ENCODE data around the gene CTBP1.

CTBP1 gene

GRCh38 chr4:1250527-1250812, 1.5 kb upstream of the CTBP1 start:
- TF ChIP-seq, protein P1, sequence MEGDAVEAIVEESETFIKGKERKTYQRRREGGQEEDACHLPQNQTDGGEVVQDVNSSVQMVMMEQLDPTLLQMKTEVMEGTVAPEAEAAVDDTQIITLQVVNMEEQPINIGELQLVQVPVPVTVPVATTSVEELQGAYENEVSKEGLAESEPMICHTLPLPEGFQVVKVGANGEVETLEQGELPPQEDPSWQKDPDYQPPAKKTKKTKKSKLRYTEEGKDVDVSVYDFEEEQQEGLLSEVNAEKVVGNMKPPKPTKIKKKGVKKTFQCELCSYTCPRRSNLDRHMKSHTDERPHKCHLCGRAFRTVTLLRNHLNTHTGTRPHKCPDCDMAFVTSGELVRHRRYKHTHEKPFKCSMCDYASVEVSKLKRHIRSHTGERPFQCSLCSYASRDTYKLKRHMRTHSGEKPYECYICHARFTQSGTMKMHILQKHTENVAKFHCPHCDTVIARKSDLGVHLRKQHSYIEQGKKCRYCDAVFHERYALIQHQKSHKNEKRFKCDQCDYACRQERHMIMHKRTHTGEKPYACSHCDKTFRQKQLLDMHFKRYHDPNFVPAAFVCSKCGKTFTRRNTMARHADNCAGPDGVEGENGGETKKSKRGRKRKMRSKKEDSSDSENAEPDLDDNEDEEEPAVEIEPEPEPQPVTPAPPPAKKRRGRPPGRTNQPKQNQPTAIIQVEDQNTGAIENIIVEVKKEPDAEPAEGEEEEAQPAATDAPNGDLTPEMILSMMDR (IDR thresholded peaks at IDR 0.05; ENCODE audit: insufficient read depth, low read depth, low read length, missing control alignments): no peak
- no peak overlapping the region for H3K4me3 ChIP-seq (ENCODE audit: low read length)
- DNase-seq (ENCODE audit: low read depth): no peak

DNA sequence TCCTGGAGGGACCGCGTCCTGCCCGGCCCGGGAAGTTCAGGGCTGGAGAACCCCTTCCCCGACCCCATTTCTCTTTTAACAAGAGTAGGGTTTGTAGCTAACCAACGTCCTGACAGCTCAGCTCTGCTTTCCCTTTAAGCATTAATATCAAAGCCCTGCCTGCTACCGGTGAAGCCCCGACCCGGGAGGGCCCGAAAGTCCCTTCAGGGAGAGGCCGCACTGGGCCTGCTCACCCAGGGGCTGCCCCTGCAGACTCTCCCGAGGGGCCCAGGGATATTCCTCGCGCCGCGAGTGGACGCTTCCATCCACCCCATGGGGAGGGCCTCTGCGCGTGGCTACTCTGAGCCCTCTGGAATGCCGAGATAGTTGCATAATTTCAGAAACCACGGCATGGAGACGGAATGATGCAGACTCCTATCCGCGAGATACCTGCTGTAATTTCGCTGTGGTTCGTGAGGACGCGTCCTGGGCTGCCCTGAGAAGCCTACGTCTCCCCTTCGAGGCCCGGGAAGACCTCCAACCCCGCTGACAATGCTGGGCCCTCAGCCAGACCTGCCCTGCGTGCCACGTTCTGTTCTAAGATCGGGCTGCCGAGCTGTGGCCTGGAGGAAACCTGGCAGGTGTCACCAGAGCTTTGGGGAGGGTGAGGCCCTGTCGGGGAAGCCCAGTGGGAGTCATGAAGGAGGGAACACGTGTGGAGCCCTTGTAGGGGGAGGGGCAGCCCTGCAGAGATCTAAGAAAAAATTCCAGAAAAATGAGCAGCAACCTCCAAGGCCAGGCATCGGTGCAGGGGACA, 999 bp upstream of the CTBP1 start:
- TF ChIP-seq, protein P1 (IDR thresholded peaks at IDR 0.05; ENCODE audit: insufficient read depth, low read depth, low read length, missing control alignments): no peak
- peak overlapping the region; percentile 58 for H3K4me3 ChIP-seq (ENCODE audit: low read length)
- DNase-seq (ENCODE audit: low read depth): peak; percentile 47

DNA sequence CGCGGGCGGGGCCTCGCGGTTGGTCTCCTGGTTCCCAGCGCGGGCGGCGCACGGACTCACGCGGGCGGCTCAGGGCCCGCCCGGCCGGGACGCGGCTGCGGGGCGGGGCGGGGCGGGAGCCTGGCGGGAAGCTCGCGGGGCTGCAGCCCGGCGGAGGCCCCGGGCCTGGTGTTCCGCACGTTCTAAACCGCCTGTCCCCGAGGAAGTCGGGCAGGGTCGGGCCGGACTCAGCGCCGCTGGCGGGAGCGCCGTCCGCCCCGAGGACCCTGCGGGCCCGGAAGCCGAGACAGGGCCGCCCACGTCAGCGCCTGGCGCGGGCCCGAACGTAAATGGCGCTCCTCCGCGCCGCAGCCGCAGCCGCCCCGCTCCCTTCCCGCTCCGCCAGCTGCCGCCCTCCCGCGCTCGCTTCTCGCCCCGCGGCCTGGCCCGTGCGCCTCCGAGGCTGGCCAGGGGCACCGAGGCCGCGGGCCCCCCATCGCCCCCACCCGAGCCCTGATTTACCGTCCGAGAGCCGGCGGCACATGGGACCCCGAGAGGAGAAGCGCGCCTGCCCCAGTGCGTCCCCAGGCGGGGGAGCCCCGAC, 309 bp upstream of the CTBP1 start:
- DNase-seq (ENCODE audit: low read depth): peak; percentile 92
- TF ChIP-seq, protein P1 (IDR thresholded peaks at IDR 0.05; ENCODE audit: insufficient read depth, low read depth, low read length, missing control alignments): no peak

DNA sequence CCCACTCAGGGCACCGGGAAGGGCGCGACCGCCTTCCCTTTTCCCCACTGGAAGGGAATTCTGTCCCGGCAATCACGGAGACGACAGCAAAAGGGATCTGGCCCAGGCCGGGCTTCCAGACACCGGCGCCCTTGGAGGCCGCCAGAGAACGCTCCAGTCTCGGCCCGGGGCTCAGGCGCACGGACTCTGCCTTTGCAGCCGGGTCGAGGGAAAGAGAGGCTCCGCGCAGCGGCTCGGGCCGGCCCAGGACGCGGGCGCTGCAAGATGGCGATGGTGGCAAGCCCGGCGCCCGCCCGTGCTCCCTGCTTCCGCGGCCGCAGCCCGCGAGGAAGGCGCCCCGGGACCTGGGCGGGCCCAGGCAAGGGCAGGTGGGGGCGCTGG, 1.1 kb downstream of the CTBP1 start:
- H3K4me3 ChIP-seq (ENCODE audit: low read length): peak overlapping the region; percentile 80
- TF ChIP-seq, protein P1 (IDR thresholded peaks at IDR 0.05; ENCODE audit: insufficient read depth, low read depth, low read length, missing control alignments): no peak
- DNase-seq (ENCODE audit: low read depth): peak; percentile 49

More for the DNA sequence above, 309 bp upstream of the CTBP1 start:
- peak overlapping the region; percentile 58 for H3K4me3 ChIP-seq (ENCODE audit: low read length)

DNA sequence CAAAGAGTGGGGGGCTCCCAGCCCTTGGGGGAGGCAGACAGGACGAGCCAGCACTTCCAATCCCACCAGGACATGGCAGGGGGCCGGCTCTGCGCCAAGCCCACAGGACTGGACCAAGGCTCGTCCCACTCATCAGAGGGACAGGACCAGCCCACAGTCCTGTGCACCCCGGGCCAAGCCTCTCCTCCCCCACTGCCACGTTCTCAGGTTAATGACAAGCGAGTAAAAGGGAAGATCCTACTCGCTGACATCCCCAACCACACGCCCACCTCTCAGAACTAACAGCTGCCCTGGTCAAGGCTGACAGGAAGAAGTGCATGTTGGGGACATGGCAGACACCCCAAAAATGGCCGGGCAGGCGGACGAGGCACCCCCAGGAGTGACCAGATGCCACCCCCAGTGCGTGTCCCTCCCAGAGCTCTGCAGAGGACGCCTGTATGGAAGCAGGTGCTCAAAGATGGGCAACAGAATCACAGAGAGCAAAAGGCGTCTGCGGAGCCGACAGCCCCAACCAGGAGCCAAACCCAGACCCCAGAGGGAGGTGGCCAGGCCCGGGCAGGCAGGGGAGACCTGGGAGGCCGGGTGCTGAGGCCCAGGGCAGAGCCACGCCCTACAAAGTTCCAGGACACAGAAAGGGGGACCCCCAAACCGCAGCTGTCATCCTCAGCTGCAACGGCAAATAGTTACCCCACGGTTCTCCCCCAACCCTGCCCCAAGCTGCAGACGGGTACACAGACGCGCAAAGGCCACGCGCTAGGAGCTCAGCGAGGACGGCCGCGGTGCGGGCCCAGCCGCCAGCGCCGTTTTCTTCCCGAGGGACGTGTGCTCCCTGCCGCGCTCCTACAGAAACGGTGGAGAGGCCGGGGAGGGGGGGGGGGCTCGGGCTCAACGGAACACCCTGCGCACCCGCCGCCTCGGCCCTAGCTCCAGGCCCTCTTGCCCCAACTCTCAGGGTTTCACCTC, 1.7 kb downstream of the CTBP1 start:
- peak overlapping the region; percentile 80 for H3K4me3 ChIP-seq (ENCODE audit: low read length)
- TF ChIP-seq, protein P1 (IDR thresholded peaks at IDR 0.05; ENCODE audit: insufficient read depth, low read depth, low read length, missing control alignments): no peak
- peak; percentile 21 for DNase-seq (ENCODE audit: low read depth)

DNA sequence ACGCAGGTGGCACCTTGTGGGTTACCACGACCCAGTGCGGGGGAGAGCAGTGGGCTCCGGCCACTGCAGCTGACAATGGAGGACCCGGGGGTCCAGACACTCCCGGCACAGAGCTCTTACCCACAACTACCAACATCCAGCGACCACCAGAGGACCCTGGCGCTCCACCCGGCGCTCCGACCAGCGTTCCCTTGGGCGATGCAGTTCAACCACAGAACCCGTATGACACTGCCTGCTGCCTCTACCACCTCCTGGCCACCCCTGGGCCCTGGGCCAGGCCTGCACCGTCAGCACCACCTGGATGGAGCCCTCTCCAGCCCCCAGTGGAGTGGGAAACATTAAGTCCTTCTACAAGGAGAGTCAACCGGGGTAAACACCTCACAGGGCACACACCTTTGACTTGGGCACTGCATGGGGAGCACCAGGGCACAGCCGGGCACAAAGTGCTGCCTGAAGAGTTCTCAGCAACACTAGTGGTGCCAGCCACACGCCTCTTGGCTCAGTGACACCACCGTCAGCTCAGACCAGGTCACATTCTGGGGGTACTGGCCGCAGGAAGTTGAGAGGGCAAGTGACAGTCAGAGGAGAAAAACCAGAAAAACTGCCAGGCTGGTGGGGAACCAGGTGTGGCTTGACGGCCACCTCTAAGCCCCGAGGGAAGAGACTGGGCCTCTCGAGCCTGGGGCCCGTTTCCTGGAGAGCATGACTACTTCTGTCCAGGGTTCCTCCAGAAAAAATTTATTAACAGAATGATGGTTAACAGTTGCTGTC, 2.6 kb downstream of the CTBP1 start:
- H3K4me3 ChIP-seq (ENCODE audit: low read length): peak overlapping the region; percentile 80
- TF ChIP-seq, protein P1 (IDR thresholded peaks at IDR 0.05; ENCODE audit: insufficient read depth, low read depth, low read length, missing control alignments): no peak
- DNase-seq (ENCODE audit: low read depth): peak; percentile 8

Data from epithelial cell of esophagus (primary cell).